Measurements from ENCODE around the gene TNFRSF18. TPM values are rescaled to one million over a fixed set of nuclear protein-coding genes. Genes with fewer than 3 reads are reported as not detected.

Gene TNFRSF18
- total and polyA plus RNA-seq, 4 donors: 0.17 to 0.24 (median 0.19) TPM; not detected in 1

DNA sequence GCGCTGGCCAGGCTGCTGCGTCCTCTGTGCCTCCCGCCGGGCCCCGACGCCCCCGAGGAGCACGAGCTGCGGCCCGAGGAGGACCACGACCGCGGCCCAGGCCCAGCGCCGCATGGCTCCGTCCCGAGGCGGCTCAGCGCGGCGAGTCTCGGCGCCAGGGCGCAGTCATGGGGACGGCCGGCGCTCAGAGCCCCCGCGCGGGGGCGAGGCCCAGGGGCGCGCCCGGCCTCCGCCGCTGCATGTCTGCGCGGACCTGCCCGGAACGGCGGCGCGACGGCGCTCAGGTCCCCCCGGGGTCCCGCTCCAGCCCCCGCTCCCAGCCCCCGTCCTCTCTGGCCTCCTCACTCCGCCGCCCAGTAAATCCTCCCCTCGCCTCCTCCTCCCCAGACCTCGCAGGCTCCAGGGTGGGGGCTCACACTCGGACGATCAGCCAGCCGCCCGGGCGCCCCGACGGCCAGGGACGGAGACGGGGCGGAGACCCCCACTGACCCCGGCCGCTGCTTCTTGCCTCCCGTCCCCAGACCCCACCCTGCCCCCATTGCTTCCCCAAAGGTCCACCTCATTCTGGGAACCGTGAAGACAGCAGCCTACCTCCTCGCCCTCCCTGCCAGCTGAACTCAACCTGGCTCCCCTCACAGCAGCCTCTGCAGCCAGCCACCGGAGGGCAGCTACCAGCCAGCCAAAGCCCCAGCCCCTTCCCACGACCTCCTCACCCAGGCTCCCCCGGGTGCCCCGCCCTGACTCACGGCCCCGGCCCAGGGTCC, 40.4 kb upstream of the TNFRSF18 start, which contains the start of gene C1QTNF12:
Gene C1QTNF12, minus strand, starts transcription at position 146 of the 764 bp plus-strand sequence. Its CDS starts 32 bp downstream, at position 114.
- 13% methylated on average over 74 of the region's 74 CpGs for WGBS
- Histone ChIP-seq H3K9ac (ENCODE audit: low read depth in 1 of 2, low read length in 2 of 2) (no peak within 1 kb of the TSS), H3K4me1 (ENCODE audit: control insufficient read depth in 4 of 4, insufficient read depth in 4 of 4, low read length in 3 of 4) (peaks cover 0 to 9% (median 3%) of the 10 kb centered on the region in 4 donors), H3K4me3 (ENCODE audit: low read depth in 1 of 3, low read length in 3 of 3) (no peak within 1 kb of the TSS), H3K27ac (ENCODE audit: low read depth in 1 of 2, low read length in 2 of 2) (no peak within 1 kb of the TSS), H3K36me3 (ENCODE audit: control insufficient read depth in 4 of 4, insufficient read depth in 3 of 4, low read depth in 1 of 4, low read length in 3 of 4) (no peaks in the 10 kb centered on the region), H3K27me3 (ENCODE audit: control insufficient read depth in 4 of 4, insufficient read depth in 4 of 4, low read length in 3 of 4) (no peaks in the 10 kb centered on the region), H3K9me3 (ENCODE audit: control insufficient read depth in 4 of 4, low read length in 3 of 4) (no peaks in the 10 kb centered on the region)
- DNase-seq (ENCODE audit: low spot score): no peak
- TF ChIP-seq NR2F2 (IDR thresholded peaks at IDR 0.05) (no peak), TAF1 (conservative IDR thresholded peaks at IDR 0.05) (no peak), SP1 (IDR thresholded peaks at IDR 0.05) (no peak), HNF4G (IDR thresholded peaks at IDR 0.05) (no peak), FOXA2 (IDR thresholded peaks at IDR 0.05) (no peak), JUND (IDR thresholded peaks at IDR 0.05) (no peak)
- TF ChIP-seq, protein P1, sequence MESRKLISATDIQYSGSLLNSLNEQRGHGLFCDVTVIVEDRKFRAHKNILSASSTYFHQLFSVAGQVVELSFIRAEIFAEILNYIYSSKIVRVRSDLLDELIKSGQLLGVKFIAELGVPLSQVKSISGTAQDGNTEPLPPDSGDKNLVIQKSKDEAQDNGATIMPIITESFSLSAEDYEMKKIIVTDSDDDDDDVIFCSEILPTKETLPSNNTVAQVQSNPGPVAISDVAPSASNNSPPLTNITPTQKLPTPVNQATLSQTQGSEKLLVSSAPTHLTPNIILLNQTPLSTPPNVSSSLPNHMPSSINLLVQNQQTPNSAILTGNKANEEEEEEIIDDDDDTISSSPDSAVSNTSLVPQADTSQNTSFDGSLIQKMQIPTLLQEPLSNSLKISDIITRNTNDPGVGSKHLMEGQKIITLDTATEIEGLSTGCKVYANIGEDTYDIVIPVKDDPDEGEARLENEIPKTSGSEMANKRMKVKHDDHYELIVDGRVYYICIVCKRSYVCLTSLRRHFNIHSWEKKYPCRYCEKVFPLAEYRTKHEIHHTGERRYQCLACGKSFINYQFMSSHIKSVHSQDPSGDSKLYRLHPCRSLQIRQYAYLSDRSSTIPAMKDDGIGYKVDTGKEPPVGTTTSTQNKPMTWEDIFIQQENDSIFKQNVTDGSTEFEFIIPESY (IDR thresholded peaks at IDR 0.05): no peak
- TF ChIP-seq, protein P2, sequence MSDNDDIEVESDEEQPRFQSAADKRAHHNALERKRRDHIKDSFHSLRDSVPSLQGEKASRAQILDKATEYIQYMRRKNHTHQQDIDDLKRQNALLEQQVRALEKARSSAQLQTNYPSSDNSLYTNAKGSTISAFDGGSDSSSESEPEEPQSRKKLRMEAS (IDR thresholded peaks at IDR 0.05): no peak
- TF ChIP-seq, protein P3, sequence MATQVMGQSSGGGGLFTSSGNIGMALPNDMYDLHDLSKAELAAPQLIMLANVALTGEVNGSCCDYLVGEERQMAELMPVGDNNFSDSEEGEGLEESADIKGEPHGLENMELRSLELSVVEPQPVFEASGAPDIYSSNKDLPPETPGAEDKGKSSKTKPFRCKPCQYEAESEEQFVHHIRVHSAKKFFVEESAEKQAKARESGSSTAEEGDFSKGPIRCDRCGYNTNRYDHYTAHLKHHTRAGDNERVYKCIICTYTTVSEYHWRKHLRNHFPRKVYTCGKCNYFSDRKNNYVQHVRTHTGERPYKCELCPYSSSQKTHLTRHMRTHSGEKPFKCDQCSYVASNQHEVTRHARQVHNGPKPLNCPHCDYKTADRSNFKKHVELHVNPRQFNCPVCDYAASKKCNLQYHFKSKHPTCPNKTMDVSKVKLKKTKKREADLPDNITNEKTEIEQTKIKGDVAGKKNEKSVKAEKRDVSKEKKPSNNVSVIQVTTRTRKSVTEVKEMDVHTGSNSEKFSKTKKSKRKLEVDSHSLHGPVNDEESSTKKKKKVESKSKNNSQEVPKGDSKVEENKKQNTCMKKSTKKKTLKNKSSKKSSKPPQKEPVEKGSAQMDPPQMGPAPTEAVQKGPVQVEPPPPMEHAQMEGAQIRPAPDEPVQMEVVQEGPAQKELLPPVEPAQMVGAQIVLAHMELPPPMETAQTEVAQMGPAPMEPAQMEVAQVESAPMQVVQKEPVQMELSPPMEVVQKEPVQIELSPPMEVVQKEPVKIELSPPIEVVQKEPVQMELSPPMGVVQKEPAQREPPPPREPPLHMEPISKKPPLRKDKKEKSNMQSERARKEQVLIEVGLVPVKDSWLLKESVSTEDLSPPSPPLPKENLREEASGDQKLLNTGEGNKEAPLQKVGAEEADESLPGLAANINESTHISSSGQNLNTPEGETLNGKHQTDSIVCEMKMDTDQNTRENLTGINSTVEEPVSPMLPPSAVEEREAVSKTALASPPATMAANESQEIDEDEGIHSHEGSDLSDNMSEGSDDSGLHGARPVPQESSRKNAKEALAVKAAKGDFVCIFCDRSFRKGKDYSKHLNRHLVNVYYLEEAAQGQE (IDR thresholded peaks at IDR 0.05): no peak
- TF ChIP-seq, protein P4, sequence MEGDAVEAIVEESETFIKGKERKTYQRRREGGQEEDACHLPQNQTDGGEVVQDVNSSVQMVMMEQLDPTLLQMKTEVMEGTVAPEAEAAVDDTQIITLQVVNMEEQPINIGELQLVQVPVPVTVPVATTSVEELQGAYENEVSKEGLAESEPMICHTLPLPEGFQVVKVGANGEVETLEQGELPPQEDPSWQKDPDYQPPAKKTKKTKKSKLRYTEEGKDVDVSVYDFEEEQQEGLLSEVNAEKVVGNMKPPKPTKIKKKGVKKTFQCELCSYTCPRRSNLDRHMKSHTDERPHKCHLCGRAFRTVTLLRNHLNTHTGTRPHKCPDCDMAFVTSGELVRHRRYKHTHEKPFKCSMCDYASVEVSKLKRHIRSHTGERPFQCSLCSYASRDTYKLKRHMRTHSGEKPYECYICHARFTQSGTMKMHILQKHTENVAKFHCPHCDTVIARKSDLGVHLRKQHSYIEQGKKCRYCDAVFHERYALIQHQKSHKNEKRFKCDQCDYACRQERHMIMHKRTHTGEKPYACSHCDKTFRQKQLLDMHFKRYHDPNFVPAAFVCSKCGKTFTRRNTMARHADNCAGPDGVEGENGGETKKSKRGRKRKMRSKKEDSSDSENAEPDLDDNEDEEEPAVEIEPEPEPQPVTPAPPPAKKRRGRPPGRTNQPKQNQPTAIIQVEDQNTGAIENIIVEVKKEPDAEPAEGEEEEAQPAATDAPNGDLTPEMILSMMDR (IDR thresholded peaks at IDR 0.05; ENCODE audit: low read depth, low read length, missing input control): no peak

DNA sequence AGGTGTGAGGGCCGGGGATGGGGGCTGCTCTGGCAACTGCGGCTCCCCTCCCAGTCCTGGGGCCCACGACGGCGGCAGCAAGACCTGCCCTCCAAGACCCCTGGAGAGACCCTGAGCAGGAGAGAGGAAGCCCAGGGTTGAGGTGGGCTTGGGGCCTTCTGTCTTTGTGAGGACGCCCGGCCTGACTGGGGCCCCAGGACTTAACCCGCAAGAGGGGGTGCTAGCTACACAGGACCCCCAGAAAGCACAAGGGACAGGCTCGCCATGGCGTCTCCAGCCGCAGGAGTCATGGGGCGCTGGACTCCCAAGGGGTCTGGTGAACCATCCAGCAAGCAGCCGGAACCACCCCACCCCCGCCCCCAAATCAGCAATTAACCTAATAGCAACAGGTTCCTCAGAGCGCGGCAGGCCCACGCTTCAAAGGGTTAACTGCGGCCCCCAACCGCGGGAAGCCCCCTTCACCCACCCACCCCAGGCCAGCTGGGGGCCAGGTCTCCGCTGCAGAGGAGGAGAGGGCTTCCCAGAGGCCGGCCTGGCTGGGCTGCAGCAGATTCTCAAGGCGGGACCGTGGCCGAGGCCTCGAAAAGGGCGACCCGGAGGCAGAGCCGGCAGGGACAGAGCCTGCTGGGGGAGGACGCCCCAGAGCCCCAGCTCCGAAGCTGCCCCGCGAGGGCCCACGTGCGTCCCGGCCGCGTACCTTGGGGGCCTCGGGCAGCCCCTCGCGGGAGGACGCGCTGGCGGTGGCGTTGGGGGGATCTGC, 39.6 kb upstream of the TNFRSF18 start:
- Histone ChIP-seq H3K4me1 (ENCODE audit: control insufficient read depth in 4 of 4, insufficient read depth in 4 of 4, low read length in 3 of 4) (peaks cover 0 to 9% (median 3%) of the 10 kb centered on the region in 4 donors), H3K27me3 (ENCODE audit: control insufficient read depth in 4 of 4, insufficient read depth in 4 of 4, low read length in 3 of 4) (no peaks in the 10 kb centered on the region), H3K27ac (ENCODE audit: low read depth in 1 of 2, low read length in 2 of 2) (no peak overlapping the region), H3K4me3 (ENCODE audit: low read depth in 1 of 3, low read length in 3 of 3) (no peak overlapping the region), H3K36me3 (ENCODE audit: control insufficient read depth in 4 of 4, insufficient read depth in 3 of 4, low read depth in 1 of 4, low read length in 3 of 4) (no peaks in the 10 kb centered on the region), H3K9me3 (ENCODE audit: control insufficient read depth in 4 of 4, low read length in 3 of 4) (no peaks in the 10 kb centered on the region), H3K9ac (ENCODE audit: low read depth in 1 of 2, low read length in 2 of 2) (no peak overlapping the region)
- no peak for DNase-seq (ENCODE audit: low spot score)
- 51% methylated on average over 45 of the region's 45 CpGs for WGBS
- TF ChIP-seq, protein P3 (IDR thresholded peaks at IDR 0.05): no peak
- TF ChIP-seq, protein P5, sequence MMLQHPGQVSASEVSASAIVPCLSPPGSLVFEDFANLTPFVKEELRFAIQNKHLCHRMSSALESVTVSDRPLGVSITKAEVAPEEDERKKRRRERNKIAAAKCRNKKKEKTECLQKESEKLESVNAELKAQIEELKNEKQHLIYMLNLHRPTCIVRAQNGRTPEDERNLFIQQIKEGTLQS (IDR thresholded peaks at IDR 0.05): no peak
- TF ChIP-seq SP1 (IDR thresholded peaks at IDR 0.05) (no peak), YY1 (IDR thresholded peaks at IDR 0.05) (no peak), TAF1 (conservative IDR thresholded peaks at IDR 0.05) (no peak)
- TF ChIP-seq, protein P4 (IDR thresholded peaks at IDR 0.05; ENCODE audit: low read depth, low read length, missing input control): no peak
